Erythroblast (primary cell): ENCODE results near the gene PEX10.

Experiments
- GATA1 ChIP-seq: IDR thresholded peaks from 2 replicates; pipeline ENCODE4 v1.6.1; 2011; ENCODE audit warnings: low read depth, mild to moderate bottlenecking, control low read depth, low read length, moderate library complexity
- POLR2A ChIP-seq: IDR thresholded peaks from 2 replicates; pipeline ENCODE4 v1.6.1; 2011; ENCODE audit warnings: mild to moderate bottlenecking, low read length

GRCh38 chr1:2399890-2400575 lies 12.3 kb downstream of the PEX10 start:
- no peak for TF ChIP-seq POLR2A
- no peak for TF ChIP-seq GATA1
